ENCODE data around the gene NEMP2.

DNA sequence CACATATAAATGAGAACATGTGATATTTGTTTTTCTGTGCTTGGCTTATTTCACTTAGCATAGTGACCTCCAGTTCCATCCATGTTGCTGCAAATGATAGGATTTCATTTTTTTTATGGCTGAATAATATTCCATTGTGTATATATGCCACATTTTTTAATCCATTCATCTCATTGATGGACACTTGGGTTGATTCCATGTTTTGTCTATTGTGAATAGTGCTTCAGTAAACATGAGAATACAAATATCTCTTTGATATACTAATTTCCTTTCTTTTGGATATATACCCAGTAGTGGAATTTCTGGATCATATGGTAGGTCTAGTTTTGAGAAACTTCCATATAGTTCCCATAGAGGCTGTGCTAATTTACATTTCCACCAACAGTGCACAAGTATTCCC, 3.7 kb upstream of the NEMP2 start:
- TF ChIP-seq CTCF (IDR thresholded peaks at IDR 0.05) (no peak), POLR2A (IDR thresholded peaks at IDR 0.05) (no peak), POLR2AphosphoS5 (IDR thresholded peaks at IDR 0.05) (no peak)

All from suprapubic skin (tissue), 4 donors.